H1 (cell line): ENCODE results near the gene AEBP1. TPM values are rescaled to one million over a fixed set of nuclear protein-coding genes. Genes with fewer than 3 reads are reported as not detected.

ENCODE experiments used
- CTCF ChIA-PET: fragments of 300-600 bp; sonication (Branson Sonifier 250); formaldehyde crosslinking; loops from one replicate; lab custom pipeline; 2021; ENCODE audit not compliant: partially characterized antibody; lab: Charles Lee
- POLR2A ChIA-PET: fragments of 300-600 bp; sonication (Branson Sonifier 250); formaldehyde crosslinking; loops from one replicate; lab custom pipeline; 2021; ENCODE audit warnings: inconsistent platforms; ENCODE audit not compliant: partially characterized antibody; lab: Charles Lee
- DNase-seq, 2 experiments: peaks; one replicate each; pipeline versions ENCODE4 v3.0.0 to v3.0.0-alpha.2; 2010 to 2022; ENCODE audit warnings: low spot score in 2 of 2, low read depth in 1 of 2, mixed read lengths in 1 of 2
- FAIRE-seq: peaks from 2 replicates; lab custom pipeline; 2011; peaks lifted over from hg19 to GRCh38; lab: Jason Lieb, UNC
- H2AFZ ChIP-seq: 2 replicates; pipeline ENCODE4 v1.8.1; 2012; ENCODE audit warnings: low read length, inconsistent platforms
- H2AK5ac ChIP-seq: 2 replicates; pipeline ENCODE4 v1.6.1; 2013; ENCODE audit warnings: low read depth, low read length
- H2BK120ac ChIP-seq: replicated peaks from 2 replicates; pipeline ENCODE3; 2013; ENCODE audit warnings: low read depth, low read length, inconsistent platforms
- H2BK12ac ChIP-seq: 2 replicates; pipeline ENCODE4 v1.6.1; 2013; ENCODE audit warnings: low read depth, low read length
- H2BK15ac ChIP-seq: 2 replicates; pipeline ENCODE4 v1.6.1; 2013; ENCODE audit warnings: low read length
- H2BK20ac ChIP-seq: 2 replicates; pipeline ENCODE4 v1.6.1; 2013; ENCODE audit warnings: low read length
- H2BK5ac ChIP-seq: 2 replicates; pipeline ENCODE4 v1.6.1; 2013; ENCODE audit warnings: low read depth, low read length
- H3K14ac ChIP-seq: 2 replicates; pipeline ENCODE4 v1.6.1; 2013; ENCODE audit warnings: inconsistent platforms; ENCODE audit not compliant: insufficient read length
- H3K18ac ChIP-seq: 2 replicates; pipeline ENCODE4 v1.6.1; 2013; ENCODE audit warnings: low read length; ENCODE audit errors: extremely low read depth
- H3K23ac ChIP-seq: 2 replicates; pipeline ENCODE4 v1.6.1; 2013; ENCODE audit warnings: inconsistent platforms; ENCODE audit not compliant: insufficient read length
- H3K23me2 ChIP-seq: 2 replicates; pipeline ENCODE4 v1.6.1; 2013; ENCODE audit warnings: low read depth, low read length
- H3K27ac ChIP-seq: 2 replicates; pipeline ENCODE4 v1.6.1; 2011; ENCODE audit warnings: low read depth, low read length, inconsistent platforms
- H3K27me3 ChIP-seq, 4 experiments: replicated peaks in 1 of 4; 1 replicate in 1 of 4; 2 replicates in 3 of 4; pipeline versions ENCODE4 v1.6.1 to v1.8.1; 2011 to 2013; ENCODE audit warnings: low read length in 3 of 4, mild to moderate bottlenecking in 3 of 4, inconsistent platforms in 2 of 4, mixed read lengths in 2 of 4, moderate library complexity in 1 of 4; ENCODE audit not compliant: control insufficient read depth in 3 of 4, insufficient read depth in 3 of 4; ENCODE audit errors: extremely low read depth in 1 of 4
- H3K36me3 ChIP-seq, 4 experiments: 2 replicates each; pipeline versions ENCODE4 v1.6.1 to v1.8.1; 2011 to 2013; ENCODE audit warnings: mild to moderate bottlenecking in 4 of 4, low read length in 3 of 4, moderate library complexity in 2 of 4, control low read depth in 1 of 4, inconsistent platforms in 1 of 4; ENCODE audit not compliant: insufficient read depth in 4 of 4, control insufficient read depth in 2 of 4
- H3K4ac ChIP-seq: replicated peaks from 2 replicates; pipeline ENCODE3; 2013; ENCODE audit warnings: low read length, low read depth, mixed read lengths, inconsistent platforms; ENCODE audit not compliant: insufficient read length
- H3K4me1 ChIP-seq, 4 experiments: replicated peaks in 1 of 4; 1 replicate in 1 of 4; 2 replicates in 3 of 4; pipeline versions ENCODE4 v1.6.1 to v1.8.1; 2011 to 2013; ENCODE audit warnings: low read length in 3 of 4, inconsistent platforms in 2 of 4, mixed read lengths in 1 of 4; ENCODE audit not compliant: insufficient read depth in 4 of 4, control insufficient read depth in 3 of 4
- H3K4me2 ChIP-seq, 2 experiments: 2 replicates each; pipeline versions ENCODE4 v1.6.1 to v1.8.1; 2011 to 2013; ENCODE audit warnings: low read depth in 2 of 2, low read length in 2 of 2, control low read depth in 1 of 2, inconsistent platforms in 1 of 2, mild to moderate bottlenecking in 1 of 2; ENCODE audit not compliant: insufficient read depth in 1 of 2
- H3K4me3 ChIP-seq, 4 experiments: fragments of 200-600, 300-600 bp in 1 of 4; sonication (generic), shearing (Covaris generic), sonication (Bioruptor Twin) in 1 of 4; 2 replicates each; pipeline versions ENCODE4 v1.5.1 to v1.8.1; 2011 to 2016; ENCODE audit warnings: low read length in 4 of 4, low read depth in 3 of 4, control low read depth in 2 of 4, inconsistent platforms in 2 of 4, mild to moderate bottlenecking in 2 of 4, mixed read lengths in 1 of 4, moderate library complexity in 1 of 4; ENCODE audit not compliant: insufficient read depth in 2 of 4; ENCODE audit errors: extremely low read depth in 1 of 4
- H3K56ac ChIP-seq: replicated peaks from 2 replicates; pipeline ENCODE3; 2013; ENCODE audit warnings: low read depth, mild to moderate bottlenecking, mixed read lengths, low read length, inconsistent platforms; ENCODE audit not compliant: insufficient read length
- H3K79me1 ChIP-seq: 2 replicates; pipeline ENCODE4 v1.6.1; 2013; ENCODE audit warnings: low read depth, low read length, control low read depth
- H3K79me2 ChIP-seq, 2 experiments: 2 replicates each; pipeline versions ENCODE4 v1.6.1 to v1.8.1; 2012 to 2013; ENCODE audit warnings: low read length in 2 of 2, mild to moderate bottlenecking in 2 of 2, inconsistent platforms in 1 of 2; ENCODE audit not compliant: insufficient read depth in 2 of 2, control insufficient read depth in 1 of 2
- H3K9ac ChIP-seq, 4 experiments: replicated peaks in 1 of 4; 1 replicate in 1 of 4; 2 replicates in 3 of 4; pipeline versions ENCODE4 v1.6.1 to v1.8.1; 2011 to 2013; ENCODE audit warnings: low read depth in 3 of 4, low read length in 3 of 4, control low read depth in 2 of 4, mild to moderate bottlenecking in 2 of 4, moderate library complexity in 2 of 4, inconsistent platforms in 1 of 4; ENCODE audit errors: extremely low read depth in 1 of 4
- H3K9me3 ChIP-seq, 2 experiments: 2 replicates each; pipeline versions ENCODE4 v1.6.1 to v1.8.1; 2012 to 2013; ENCODE audit warnings: mild to moderate bottlenecking in 2 of 2, moderate library complexity in 2 of 2, control low read depth in 1 of 2, inconsistent platforms in 1 of 2, low read depth in 1 of 2, low read length in 1 of 2, mixed read lengths in 1 of 2; ENCODE audit not compliant: insufficient read depth in 2 of 2
- H4K20me1 ChIP-seq, 2 experiments: replicated peaks in 1 of 2; 2 replicates each; pipeline versions ENCODE3 to v1.8.1; 2011 to 2013; ENCODE audit warnings: inconsistent platforms in 2 of 2, low read length in 2 of 2, mild to moderate bottlenecking in 1 of 2; ENCODE audit not compliant: insufficient read depth in 2 of 2, control insufficient read depth in 1 of 2
- H4K5ac ChIP-seq: 2 replicates; pipeline ENCODE4 v1.6.1; 2013; ENCODE audit warnings: low read length, low read depth, mixed read lengths, inconsistent platforms; ENCODE audit not compliant: insufficient read length
- H4K8ac ChIP-seq: 2 replicates; pipeline ENCODE4 v1.8.0; 2013; ENCODE audit warnings: mild to moderate bottlenecking, moderate library complexity, low read length, inconsistent platforms; ENCODE audit not compliant: insufficient read depth; ENCODE audit errors: extremely low read depth
- H4K91ac ChIP-seq: replicated peaks from 2 replicates; pipeline ENCODE3; 2013; ENCODE audit warnings: low read length, mixed read lengths, inconsistent platforms; ENCODE audit not compliant: insufficient read length
- CEBPB ChIP-seq: IDR thresholded peaks from 2 replicates; pipeline ENCODE4 v1.6.1; 2012; ENCODE audit warnings: low read depth, low read length
- JUN ChIP-seq: IDR thresholded peaks from 2 replicates; pipeline ENCODE4 v1.6.1; 2011; ENCODE audit warnings: low read depth, mild to moderate bottlenecking, improper control_type of control experiment, low read length
- RBBP5 ChIP-seq: IDR thresholded peaks from 2 replicates; pipeline ENCODE4 v1.7.1; 2012; ENCODE audit warnings: low read depth, mild to moderate bottlenecking, inconsistent platforms, low read length, moderate library complexity, borderline replicate concordance
- RNF2 ChIP-seq: fragments of 200-900, 300-1000 bp; sonication (generic); IDR thresholded peaks from 2 replicates; pipeline ENCODE4 v1.7.1; 2016; ENCODE audit warnings: borderline replicate concordance, low read depth, mild to moderate bottlenecking, antibody characterized with exemption, low read length; ENCODE audit not compliant: poor library complexity, severe bottlenecking; ENCODE audit errors: missing control alignments
- SAP30 ChIP-seq: fragments of 300-600 bp; sonication (generic); IDR thresholded peaks from 2 replicates; pipeline ENCODE4 v1.7.1; 2012; ENCODE audit warnings: low read length, moderate library complexity, mild to moderate bottlenecking, inconsistent platforms; ENCODE audit not compliant: insufficient read depth, insufficient replicate concordance
- WGBS, 2 experiments: shearing (Covaris generic) in 1 of 2; methylation state at CpG; one replicate each; pipeline versions ENCODE4 v1.1.6 to v1.1.7; 2013 to 2015; ENCODE audit warnings: low lambda C conversion rate in 2 of 2, mixed read lengths in 2 of 2, inconsistent platforms in 1 of 2, low coverage in 1 of 2, missing lambda C conversion rate in 1 of 2; ENCODE audit not compliant: insufficient replicate concordance in 2 of 2, insufficient coverage in 1 of 2, insufficient read length in 1 of 2; ENCODE audit errors: extremely low coverage in 1 of 2, missing lambda C conversion rate in 1 of 2; 5-methylcytosine and 5-hydroxymethylcytosine counted together
- polyA plus RNA-seq, 7 experiments: library from polyadenylated mRNA; depleted of rRNA in 3 of 7; stranded (reverse) in 5 of 7; unstranded in 2 of 7; fragments of >200 nt in 5 of 7; fragments of 200-250 nt in 2 of 7; gene quantifications; 1 replicate in 5 of 7; 2 replicates in 1 of 7; 4 replicates in 1 of 7; pipeline versions ENCODE4 v1.2.1 to v1.2.3, GENCODE V29; 2011 to 2013; ENCODE audit warnings: missing spikeins in 2 of 7, mixed read lengths in 2 of 7
- total RNA-seq: library from RNA; stranded (reverse); fragmentation: NEBNext Ultra II Directional; extraction: Animal tissue kit (Norgen Biotek cat#: 25700); gene quantifications from 2 replicates; pipeline ENCODE4 v1.2.1, GENCODE V29; 2021

The AEBP1 gene
- total and polyA plus RNA-seq, 2 of the 8 experiments (the other 6 are each of a cell fraction or from before 2014, with no cell fraction given) = 10.4 to 41.2 TPM

DNA sequence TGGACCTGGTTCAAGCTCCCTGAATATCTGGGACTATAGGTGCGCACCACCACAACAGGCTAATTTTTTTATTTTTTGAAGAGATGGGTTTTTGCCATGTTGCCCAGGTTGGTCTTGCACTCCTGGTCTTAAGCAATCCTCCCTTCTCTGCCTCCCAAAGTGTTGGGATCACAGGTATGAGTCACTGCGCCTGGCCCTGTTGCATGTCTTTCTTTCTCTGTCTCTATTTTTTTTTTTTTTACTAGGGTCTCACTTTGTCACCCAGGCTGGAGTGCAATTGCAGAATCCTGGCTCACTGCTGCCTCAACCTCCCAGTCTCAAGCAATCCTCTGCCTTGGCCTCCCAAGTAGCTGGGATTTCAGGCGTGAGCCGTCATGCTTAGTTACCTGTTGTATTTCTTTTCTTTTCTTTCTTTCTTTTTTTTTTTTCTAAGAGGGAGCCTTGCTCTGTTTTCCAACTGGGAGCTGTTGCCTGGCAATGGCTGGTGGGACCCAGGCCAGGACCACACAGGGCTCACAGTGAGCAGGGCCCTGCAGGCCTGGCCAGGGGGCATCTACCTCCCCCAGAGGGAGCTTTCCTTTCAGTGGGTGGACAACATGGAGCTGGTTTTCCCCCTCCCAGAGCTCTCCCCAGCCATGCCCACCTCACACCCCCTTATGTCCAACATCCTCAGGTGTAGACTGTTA is 30.9 kb downstream of the AEBP1 start:
- H2BK20ac ChIP-seq = no peak overlapping the region
- no peak overlapping the region for H3K23ac ChIP-seq
- 94% methylated on average over 3 of the region's 4 CpGs; no CpG with 5 or more reads in 1 of the 2 experiments for WGBS, 2 experiments
- ChIA-PET POLR2A (interaction anchor here (0.9 to 1.5 kb wide), 2 partner anchors 15 to 67 kb away, joined by 3 to 6 read pairs; no protein-coding TSS in a partner anchor), CTCF (interaction anchor here (0.7 to 1.7 kb wide), 3 partner anchors 62 to 106 kb away, joined by 3 to 9 read pairs (median 4); no protein-coding TSS in a partner anchor)
- no peak overlapping the region for H3K56ac ChIP-seq
- H3K4ac ChIP-seq = no peak overlapping the region
- no peak overlapping the region for H3K4me2 ChIP-seq
- H4K91ac ChIP-seq = no peak overlapping the region
- H3K27me3 ChIP-seq = peaks cover 0 to 9% (median 6%) of the 10 kb centered on the region in 4 experiments; a peak in 6 of 7 replicates
- peaks cover 0 to 2% of the 10 kb centered on the region in 2 experiments for H4K20me1 ChIP-seq
- no peak overlapping the region for H2BK12ac ChIP-seq
- H2BK15ac ChIP-seq = no peak overlapping the region
- H3K36me3 ChIP-seq = no peaks in the 10 kb centered on the region
- H3K14ac ChIP-seq = no peak overlapping the region
- H3K79me2 ChIP-seq = no peaks in the 10 kb centered on the region
- no peaks in the 10 kb centered on the region for H3K79me1 ChIP-seq
- no peak overlapping the region for H4K5ac ChIP-seq
- H3K27ac ChIP-seq = no peak overlapping the region
- H4K8ac ChIP-seq = no peak overlapping the region
- FAIRE-seq (no peak), DNase-seq (no peak)
- TF ChIP-seq RNF2 = no peak
- TF ChIP-seq SAP30 = no peak
- no peak for TF ChIP-seq JUN
- no peak for TF ChIP-seq CEBPB
- TF ChIP-seq RBBP5 = no peak
- H2AK5ac ChIP-seq = no peak overlapping the region
- H3K4me1 ChIP-seq = peaks cover 0 to 12% (median 3%) of the 10 kb centered on the region in 4 experiments; a peak in 4 of 7 replicates
- H3K18ac ChIP-seq = no peak overlapping the region
- H2BK120ac ChIP-seq = no peak overlapping the region
- H3K9me3 ChIP-seq = no peaks in the 10 kb centered on the region
- no peak overlapping the region for H2AFZ ChIP-seq
- no peaks in the 10 kb centered on the region; the same call in 1 of the 2 replicates for H3K23me2 ChIP-seq
- no peak overlapping the region for H3K9ac ChIP-seq
- H3K4me3 ChIP-seq = no peak overlapping the region
- H2BK5ac ChIP-seq = no peak overlapping the region
